ENCODE measurements around the gene LGALS9.

DNA sequence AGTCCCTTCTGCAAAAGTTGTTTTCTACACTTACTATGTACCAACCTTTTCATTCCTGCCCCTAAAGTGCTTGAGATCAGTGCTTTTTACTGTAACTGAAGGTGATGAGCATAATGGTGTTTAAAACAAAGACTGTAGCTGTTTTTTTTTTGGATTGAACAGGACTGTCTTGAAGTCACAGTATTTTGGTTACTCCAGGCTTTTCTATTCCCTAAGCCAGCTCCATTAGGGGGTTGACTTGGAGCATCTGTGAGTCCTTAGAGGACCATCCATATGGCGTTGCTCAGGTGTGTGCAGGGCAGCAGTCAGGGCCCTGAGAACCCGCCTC is 29.0 kb upstream of the LGALS9 start:
- TF ChIP-seq, protein P1, sequence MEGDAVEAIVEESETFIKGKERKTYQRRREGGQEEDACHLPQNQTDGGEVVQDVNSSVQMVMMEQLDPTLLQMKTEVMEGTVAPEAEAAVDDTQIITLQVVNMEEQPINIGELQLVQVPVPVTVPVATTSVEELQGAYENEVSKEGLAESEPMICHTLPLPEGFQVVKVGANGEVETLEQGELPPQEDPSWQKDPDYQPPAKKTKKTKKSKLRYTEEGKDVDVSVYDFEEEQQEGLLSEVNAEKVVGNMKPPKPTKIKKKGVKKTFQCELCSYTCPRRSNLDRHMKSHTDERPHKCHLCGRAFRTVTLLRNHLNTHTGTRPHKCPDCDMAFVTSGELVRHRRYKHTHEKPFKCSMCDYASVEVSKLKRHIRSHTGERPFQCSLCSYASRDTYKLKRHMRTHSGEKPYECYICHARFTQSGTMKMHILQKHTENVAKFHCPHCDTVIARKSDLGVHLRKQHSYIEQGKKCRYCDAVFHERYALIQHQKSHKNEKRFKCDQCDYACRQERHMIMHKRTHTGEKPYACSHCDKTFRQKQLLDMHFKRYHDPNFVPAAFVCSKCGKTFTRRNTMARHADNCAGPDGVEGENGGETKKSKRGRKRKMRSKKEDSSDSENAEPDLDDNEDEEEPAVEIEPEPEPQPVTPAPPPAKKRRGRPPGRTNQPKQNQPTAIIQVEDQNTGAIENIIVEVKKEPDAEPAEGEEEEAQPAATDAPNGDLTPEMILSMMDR (IDR thresholded peaks at IDR 0.05) = no peak
- TF ChIP-seq POLR2A (IDR thresholded peaks at IDR 0.05) = no peak

Measured in esophagus squamous epithelium (tissue), 4 donors.